Mammary epithelial cell (primary cell): Measurements from ENCODE around the gene TSHR.

Experiments
- EZH2 ChIP-seq: IDR thresholded peaks from 2 replicates; pipeline ENCODE4 v1.6.1; 2012; ENCODE audit warnings: low read length, inconsistent platforms, borderline replicate concordance
- TF ChIP-seq, protein P1 (sequence below), 2 donors: IDR thresholded peaks in 1 of 2; conservative IDR thresholded peaks in 1 of 2; 2 replicates each; pipeline ENCODE4 v1.5.1; 2011 to 2012; ENCODE audit warnings: inconsistent platforms in 2 of 2, low read length in 2 of 2, mild to moderate bottlenecking in 2 of 2, control low read depth in 1 of 2, low read depth in 1 of 2; ENCODE audit not compliant: insufficient read depth in 1 of 2; ENCODE audit errors: extremely low read depth in 1 of 2

- no peak for TF ChIP-seq EZH2
- TF ChIP-seq, protein P1, sequence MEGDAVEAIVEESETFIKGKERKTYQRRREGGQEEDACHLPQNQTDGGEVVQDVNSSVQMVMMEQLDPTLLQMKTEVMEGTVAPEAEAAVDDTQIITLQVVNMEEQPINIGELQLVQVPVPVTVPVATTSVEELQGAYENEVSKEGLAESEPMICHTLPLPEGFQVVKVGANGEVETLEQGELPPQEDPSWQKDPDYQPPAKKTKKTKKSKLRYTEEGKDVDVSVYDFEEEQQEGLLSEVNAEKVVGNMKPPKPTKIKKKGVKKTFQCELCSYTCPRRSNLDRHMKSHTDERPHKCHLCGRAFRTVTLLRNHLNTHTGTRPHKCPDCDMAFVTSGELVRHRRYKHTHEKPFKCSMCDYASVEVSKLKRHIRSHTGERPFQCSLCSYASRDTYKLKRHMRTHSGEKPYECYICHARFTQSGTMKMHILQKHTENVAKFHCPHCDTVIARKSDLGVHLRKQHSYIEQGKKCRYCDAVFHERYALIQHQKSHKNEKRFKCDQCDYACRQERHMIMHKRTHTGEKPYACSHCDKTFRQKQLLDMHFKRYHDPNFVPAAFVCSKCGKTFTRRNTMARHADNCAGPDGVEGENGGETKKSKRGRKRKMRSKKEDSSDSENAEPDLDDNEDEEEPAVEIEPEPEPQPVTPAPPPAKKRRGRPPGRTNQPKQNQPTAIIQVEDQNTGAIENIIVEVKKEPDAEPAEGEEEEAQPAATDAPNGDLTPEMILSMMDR (conservative IDR thresholded peaks at IDR 0.05 in 1 of 2, IDR thresholded peaks at IDR 0.05 in 1 of 2; ENCODE audit: extremely low read depth in 1 of 2, insufficient read depth in 1 of 2, low read depth in 1 of 2, low read length in 2 of 2) = no peak
These were observed 62.8 kb downstream of the TSHR start for GRCh38 chr14:81018251-81018650.
